ENCODE results near the gene TUBGCP2. TPM values are rescaled to one million over a fixed set of nuclear protein-coding genes. Genes with fewer than 3 reads are reported as not detected.

TUBGCP2 gene
- total and polyA plus RNA-seq, 9 of the 15 experiments (the other 6 are each of a cell fraction or from before 2014, with no cell fraction given): 4.3 to 56.6 (median 28.4) TPM

GRCh38 chr10:133285217-133285616, 23.5 kb downstream of the TUBGCP2 start (continued):
- TF ChIP-seq THAP7 (CRISPR knock-in tag; IDR thresholded peaks at IDR 0.05): no peak
- no peak for TF ChIP-seq TAF7 (tag; IDR thresholded peaks at IDR 0.05)
- TF ChIP-seq ZNF12 (CRISPR knock-in tag; IDR thresholded peaks at IDR 0.05): no peak
- TF ChIP-seq RBM14 (IDR thresholded peaks at IDR 0.05; ENCODE audit: borderline replicate concordance, insufficient read depth, low read depth, low read length): no peak
- no peak for TF ChIP-seq NBN (IDR thresholded peaks at IDR 0.05; ENCODE audit: low read depth)
- no peak for TF ChIP-seq YY1 (IDR thresholded peaks at IDR 0.05; ENCODE audit: borderline replicate concordance in 1 of 3, control insufficient read depth in 1 of 3, extremely low read depth in 1 of 3, insufficient read depth in 3 of 3, insufficient read length in 1 of 3, insufficient replicate concordance in 2 of 3, low read depth in 1 of 3, low read length in 2 of 3)

DNA sequence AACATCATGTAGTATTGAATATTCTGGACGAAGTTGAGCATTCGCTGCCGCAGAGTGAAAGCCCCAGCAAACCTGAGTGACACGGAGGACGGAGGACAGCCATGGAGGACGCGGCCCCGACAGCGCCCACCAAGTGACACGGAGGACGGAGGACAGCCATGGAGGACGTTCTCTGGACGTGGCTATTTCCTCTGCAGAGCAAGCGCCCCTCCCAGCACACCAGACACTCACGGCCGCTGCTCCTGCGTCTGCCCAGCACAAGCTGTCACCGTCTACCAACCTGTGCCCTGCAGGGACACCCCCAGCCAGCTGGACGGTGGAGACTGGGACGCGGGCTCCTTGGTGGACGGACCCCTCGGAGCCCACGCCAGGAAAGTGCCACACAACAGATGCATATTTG, 24.7 kb downstream of the TUBGCP2 start:
- DNase-seq (ENCODE audit: extremely low read depth in 1 of 4, low spot score in 3 of 4) (no peak), FAIRE-seq (no peak), ATAC-seq (no peak)
- Histone ChIP-seq H3K4me2 (ENCODE audit: insufficient read depth, low read length) (no peak overlapping the region), H3K4me1 (replicated peaks in 1 of 2; ENCODE audit: control insufficient read depth in 2 of 2, insufficient read depth in 2 of 2, low read length in 2 of 2) (peaks cover 6 to 20% of the 10 kb centered on the region in 2 experiments), H2AFZ (ENCODE audit: low read depth, low read length) (no peak overlapping the region), H3K9ac (ENCODE audit: insufficient read depth in 1 of 2, low read depth in 2 of 2, low read length in 2 of 2) (no peak overlapping the region; a peak in 1 of 4 replicates), H4K20me1 (replicated peaks; ENCODE audit: control insufficient read depth, insufficient read depth, low read length) (no peaks in the 10 kb centered on the region), H3K36me3 (ENCODE audit: control insufficient read depth, insufficient read depth, low read length) (peaks cover 73% of the 10 kb centered on the region; the same call in 2 of the 3 replicates), H3K27me3 (ENCODE audit: control insufficient read depth in 2 of 2, insufficient read depth in 2 of 2, low read length in 2 of 2) (no peaks in the 10 kb centered on the region), H3K4me3 (no peak overlapping the region), H3K9me3 (replicated peaks; ENCODE audit: control insufficient read depth, insufficient read depth, low read depth, low read length) (no peaks in the 10 kb centered on the region), H3K27ac (ENCODE audit: extremely low read depth, low read depth, low read length) (no peak overlapping the region), H3K9me1 (ENCODE audit: control insufficient read depth, insufficient read depth, low read length) (no peaks in the 10 kb centered on the region), H3K79me2 (ENCODE audit: control insufficient read depth, insufficient read depth, low read length) (no peaks in the 10 kb centered on the region)
- CTCF ChIA-PET (ENCODE audit: low intra/inter-chr PET ratio): no interaction called here
- BruUV-seq (replicated peaks): no TSS peak
- intact Hi-C loops (cut with micrococcal nuclease): no loop called here
- WGBS (ENCODE audit: insufficient coverage, low coverage, missing lambda C conversion rate): 95% methylated on average over 18 of the region's 24 CpGs
- in situ Hi-C loops (cut with MboI): no loop called here
- POLR2A ChIA-PET: interaction anchor here (0.7 kb wide), 1 partner anchor 9 kb away, joined by 5 read pairs; no protein-coding TSS in a partner anchor
- TF ChIP-seq, protein P1, sequence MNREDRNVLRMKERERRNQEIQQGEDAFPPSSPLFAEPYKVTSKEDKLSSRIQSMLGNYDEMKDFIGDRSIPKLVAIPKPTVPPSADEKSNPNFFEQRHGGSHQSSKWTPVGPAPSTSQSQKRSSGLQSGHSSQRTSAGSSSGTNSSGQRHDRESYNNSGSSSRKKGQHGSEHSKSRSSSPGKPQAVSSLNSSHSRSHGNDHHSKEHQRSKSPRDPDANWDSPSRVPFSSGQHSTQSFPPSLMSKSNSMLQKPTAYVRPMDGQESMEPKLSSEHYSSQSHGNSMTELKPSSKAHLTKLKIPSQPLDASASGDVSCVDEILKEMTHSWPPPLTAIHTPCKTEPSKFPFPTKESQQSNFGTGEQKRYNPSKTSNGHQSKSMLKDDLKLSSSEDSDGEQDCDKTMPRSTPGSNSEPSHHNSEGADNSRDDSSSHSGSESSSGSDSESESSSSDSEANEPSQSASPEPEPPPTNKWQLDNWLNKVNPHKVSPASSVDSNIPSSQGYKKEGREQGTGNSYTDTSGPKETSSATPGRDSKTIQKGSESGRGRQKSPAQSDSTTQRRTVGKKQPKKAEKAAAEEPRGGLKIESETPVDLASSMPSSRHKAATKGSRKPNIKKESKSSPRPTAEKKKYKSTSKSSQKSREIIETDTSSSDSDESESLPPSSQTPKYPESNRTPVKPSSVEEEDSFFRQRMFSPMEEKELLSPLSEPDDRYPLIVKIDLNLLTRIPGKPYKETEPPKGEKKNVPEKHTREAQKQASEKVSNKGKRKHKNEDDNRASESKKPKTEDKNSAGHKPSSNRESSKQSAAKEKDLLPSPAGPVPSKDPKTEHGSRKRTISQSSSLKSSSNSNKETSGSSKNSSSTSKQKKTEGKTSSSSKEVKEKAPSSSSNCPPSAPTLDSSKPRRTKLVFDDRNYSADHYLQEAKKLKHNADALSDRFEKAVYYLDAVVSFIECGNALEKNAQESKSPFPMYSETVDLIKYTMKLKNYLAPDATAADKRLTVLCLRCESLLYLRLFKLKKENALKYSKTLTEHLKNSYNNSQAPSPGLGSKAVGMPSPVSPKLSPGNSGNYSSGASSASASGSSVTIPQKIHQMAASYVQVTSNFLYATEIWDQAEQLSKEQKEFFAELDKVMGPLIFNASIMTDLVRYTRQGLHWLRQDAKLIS (CRISPR knock-in tag; IDR thresholded peaks at IDR 0.05): no peak
- TF ChIP-seq PURB (CRISPR knock-in tag; IDR thresholded peaks at IDR 0.05; ENCODE audit: low read depth): no peak
- TF ChIP-seq FIP1L1 (IDR thresholded peaks at IDR 0.05; ENCODE audit: low read depth, low read length, poor library complexity, severe bottlenecking): no peak
- no peak for TF ChIP-seq ZNF347 (CRISPR knock-in tag; IDR thresholded peaks at IDR 0.05; ENCODE audit: low read depth)
- TF ChIP-seq, protein P2, sequence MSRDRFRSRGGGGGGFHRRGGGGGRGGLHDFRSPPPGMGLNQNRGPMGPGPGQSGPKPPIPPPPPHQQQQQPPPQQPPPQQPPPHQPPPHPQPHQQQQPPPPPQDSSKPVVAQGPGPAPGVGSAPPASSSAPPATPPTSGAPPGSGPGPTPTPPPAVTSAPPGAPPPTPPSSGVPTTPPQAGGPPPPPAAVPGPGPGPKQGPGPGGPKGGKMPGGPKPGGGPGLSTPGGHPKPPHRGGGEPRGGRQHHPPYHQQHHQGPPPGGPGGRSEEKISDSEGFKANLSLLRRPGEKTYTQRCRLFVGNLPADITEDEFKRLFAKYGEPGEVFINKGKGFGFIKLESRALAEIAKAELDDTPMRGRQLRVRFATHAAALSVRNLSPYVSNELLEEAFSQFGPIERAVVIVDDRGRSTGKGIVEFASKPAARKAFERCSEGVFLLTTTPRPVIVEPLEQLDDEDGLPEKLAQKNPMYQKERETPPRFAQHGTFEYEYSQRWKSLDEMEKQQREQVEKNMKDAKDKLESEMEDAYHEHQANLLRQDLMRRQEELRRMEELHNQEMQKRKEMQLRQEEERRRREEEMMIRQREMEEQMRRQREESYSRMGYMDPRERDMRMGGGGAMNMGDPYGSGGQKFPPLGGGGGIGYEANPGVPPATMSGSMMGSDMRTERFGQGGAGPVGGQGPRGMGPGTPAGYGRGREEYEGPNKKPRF (IDR thresholded peaks at IDR 0.05; ENCODE audit: low read depth, low read length): no peak
- TF ChIP-seq SMAD1 (IDR thresholded peaks at IDR 0.05; ENCODE audit: low read depth, low read length, partially characterized antibody): no peak
- TF ChIP-seq KLF13 (tag; IDR thresholded peaks at IDR 0.05; ENCODE audit: borderline replicate concordance, low read depth): no peak
- no peak for TF ChIP-seq KLF1 (tag; IDR thresholded peaks at IDR 0.05)
